ENCODE data around the gene CASP5. TPM values are rescaled to one million over a fixed set of nuclear protein-coding genes. Genes with fewer than 3 reads are reported as not detected.

The CASP5 gene
- total RNA-seq, 1 donor from 2014 or later = not detected

DNA sequence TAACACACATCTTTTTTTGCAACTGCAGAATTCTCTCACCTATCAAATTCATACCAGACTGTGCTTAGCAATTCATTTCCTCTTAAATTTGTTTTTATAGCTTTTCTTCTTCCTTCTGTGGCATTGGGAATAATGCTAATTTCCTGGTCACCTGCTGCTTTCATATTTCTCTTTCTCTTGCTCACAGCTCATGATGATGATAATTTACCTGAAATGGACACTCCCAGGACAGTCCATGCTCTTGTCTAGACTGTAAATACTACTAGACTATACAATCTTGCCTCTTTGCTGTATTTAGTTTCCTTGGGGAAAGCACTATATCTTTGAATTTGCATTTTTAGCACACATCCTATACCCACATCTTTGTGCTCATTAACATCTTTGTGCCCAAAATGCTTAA, 15.5 kb downstream of the CASP5 start:
- H3K9ac ChIP-seq = no peak overlapping the region

DNA sequence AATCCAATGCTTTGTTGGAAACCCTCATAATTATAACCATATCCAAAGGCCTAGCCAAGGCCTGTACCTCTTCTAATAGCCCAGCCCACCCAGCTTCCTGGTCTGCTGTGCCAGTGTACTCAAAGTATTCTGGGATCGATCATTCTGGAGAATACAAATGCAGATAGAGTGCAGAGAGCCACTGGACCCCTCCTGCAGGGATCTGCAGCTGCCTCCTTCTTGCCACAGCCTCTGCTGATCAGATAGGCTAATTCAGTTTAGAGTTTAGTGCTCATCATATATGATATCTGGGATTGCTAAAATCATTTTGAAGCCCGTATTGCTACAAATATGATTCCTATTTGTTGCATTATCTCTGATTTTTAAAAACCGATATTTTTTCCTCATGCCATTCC, 17.5 kb downstream of the CASP5 start:
- Histone ChIP-seq H3K27me3 (no peaks in the 10 kb centered on the region), H3F3A (ENCODE audit: low read depth) (no peaks in the 10 kb centered on the region), H3K4me3 (no peak overlapping the region), H3K4me2 (no peak overlapping the region), H3K4me1 (no peaks in the 10 kb centered on the region), H4K20me1 (ENCODE audit: low read depth) (no peaks in the 10 kb centered on the region), H3K36me3 (no peaks in the 10 kb centered on the region), H2AFZ (replicated peaks) (no peak overlapping the region), H3K9ac (no peak overlapping the region), H3K9me3 (ENCODE audit: low read depth) (no peaks in the 10 kb centered on the region), H3K27ac (no peak overlapping the region), H3K79me2 (ENCODE audit: low read depth) (no peaks in the 10 kb centered on the region)
- Mint-ChIP-seq H3K9me3 (no peaks in the 10 kb centered on the region), H3K36me3 (no peaks in the 10 kb centered on the region), H3K27me3 (ENCODE audit: insufficient read depth, low read depth) (no peaks in the 10 kb centered on the region), H3K4me1 (no peaks in the 10 kb centered on the region), H3K4me3 (no peak overlapping the region), H3K27ac (no peak overlapping the region)
- TF ChIP-seq, protein P1, sequence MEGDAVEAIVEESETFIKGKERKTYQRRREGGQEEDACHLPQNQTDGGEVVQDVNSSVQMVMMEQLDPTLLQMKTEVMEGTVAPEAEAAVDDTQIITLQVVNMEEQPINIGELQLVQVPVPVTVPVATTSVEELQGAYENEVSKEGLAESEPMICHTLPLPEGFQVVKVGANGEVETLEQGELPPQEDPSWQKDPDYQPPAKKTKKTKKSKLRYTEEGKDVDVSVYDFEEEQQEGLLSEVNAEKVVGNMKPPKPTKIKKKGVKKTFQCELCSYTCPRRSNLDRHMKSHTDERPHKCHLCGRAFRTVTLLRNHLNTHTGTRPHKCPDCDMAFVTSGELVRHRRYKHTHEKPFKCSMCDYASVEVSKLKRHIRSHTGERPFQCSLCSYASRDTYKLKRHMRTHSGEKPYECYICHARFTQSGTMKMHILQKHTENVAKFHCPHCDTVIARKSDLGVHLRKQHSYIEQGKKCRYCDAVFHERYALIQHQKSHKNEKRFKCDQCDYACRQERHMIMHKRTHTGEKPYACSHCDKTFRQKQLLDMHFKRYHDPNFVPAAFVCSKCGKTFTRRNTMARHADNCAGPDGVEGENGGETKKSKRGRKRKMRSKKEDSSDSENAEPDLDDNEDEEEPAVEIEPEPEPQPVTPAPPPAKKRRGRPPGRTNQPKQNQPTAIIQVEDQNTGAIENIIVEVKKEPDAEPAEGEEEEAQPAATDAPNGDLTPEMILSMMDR (IDR thresholded peaks at IDR 0.05) = no peak
- no peak for TF ChIP-seq EZH2phosphoT487 (IDR thresholded peaks at IDR 0.05)
- TF ChIP-seq EZH2 (IDR thresholded peaks at IDR 0.05) = no peak
- DNase-seq (ENCODE audit: low spot score) = no peak

More for the DNA sequence above, 15.5 kb downstream of the CASP5 start:
- TF ChIP-seq, protein P1 (IDR thresholded peaks at IDR 0.05) = no peak
- no peak for TF ChIP-seq EZH2phosphoT487 (IDR thresholded peaks at IDR 0.05)
- TF ChIP-seq EZH2 (IDR thresholded peaks at IDR 0.05) = no peak
- Histone ChIP-seq H3K4me2 (no peak overlapping the region), H3K36me3 (no peaks in the 10 kb centered on the region), H3F3A (ENCODE audit: low read depth) (no peaks in the 10 kb centered on the region), H2AFZ (replicated peaks) (no peak overlapping the region), H3K4me1 (peaks cover 4% of the 10 kb centered on the region), H4K20me1 (ENCODE audit: low read depth) (no peaks in the 10 kb centered on the region), H3K9me3 (ENCODE audit: low read depth) (no peaks in the 10 kb centered on the region), H3K79me2 (ENCODE audit: low read depth) (no peaks in the 10 kb centered on the region), H3K27me3 (no peaks in the 10 kb centered on the region), H3K27ac (no peak overlapping the region), H3K4me3 (no peak overlapping the region)
- H3K27me3 Mint-ChIP-seq (ENCODE audit: insufficient read depth, low read depth) = no peaks in the 10 kb centered on the region
- no peaks in the 10 kb centered on the region for H3K4me1 Mint-ChIP-seq
- no peak overlapping the region for H3K4me3 Mint-ChIP-seq
- no peak overlapping the region for H3K27ac Mint-ChIP-seq
- DNase-seq (ENCODE audit: low spot score) = no peak
- no peaks in the 10 kb centered on the region for H3K9me3 Mint-ChIP-seq
- no peaks in the 10 kb centered on the region for H3K36me3 Mint-ChIP-seq

DNA sequence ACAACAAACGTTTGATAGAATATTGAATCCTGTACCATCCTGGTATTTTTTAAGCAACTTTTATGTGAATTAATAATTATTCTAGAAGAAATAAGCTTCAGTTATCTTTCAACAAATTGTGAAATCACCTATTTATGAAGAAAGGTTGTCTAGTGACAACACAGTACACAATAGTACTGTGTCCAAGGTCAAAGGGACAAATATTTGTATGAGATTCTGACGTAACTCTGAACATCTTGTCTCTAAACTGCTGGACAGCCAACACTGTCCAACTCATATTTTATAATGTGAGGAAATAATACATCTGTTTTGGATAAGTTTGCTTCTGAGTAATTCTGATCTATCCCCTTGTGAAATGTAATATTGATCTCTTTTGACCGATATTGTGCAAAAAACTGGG, 18.9 kb downstream of the CASP5 start:
- no peaks in the 10 kb centered on the region for H3K36me3 Mint-ChIP-seq
- Histone ChIP-seq H2AFZ (replicated peaks) (no peak overlapping the region), H3K9ac (no peak overlapping the region), H3F3A (ENCODE audit: low read depth) (no peaks in the 10 kb centered on the region), H3K4me2 (no peak overlapping the region), H3K36me3 (no peaks in the 10 kb centered on the region), H3K27ac (no peak overlapping the region), H4K20me1 (ENCODE audit: low read depth) (no peaks in the 10 kb centered on the region), H3K4me1 (no peaks in the 10 kb centered on the region), H3K27me3 (no peaks in the 10 kb centered on the region), H3K79me2 (ENCODE audit: low read depth) (no peaks in the 10 kb centered on the region), H3K9me3 (ENCODE audit: low read depth) (no peaks in the 10 kb centered on the region), H3K4me3 (no peak overlapping the region)
- no peak for DNase-seq (ENCODE audit: low spot score)
- H3K4me1 Mint-ChIP-seq = no peaks in the 10 kb centered on the region
- TF ChIP-seq EZH2 (IDR thresholded peaks at IDR 0.05) = no peak
- TF ChIP-seq EZH2phosphoT487 (IDR thresholded peaks at IDR 0.05) = no peak
- TF ChIP-seq, protein P1 (IDR thresholded peaks at IDR 0.05) = no peak
- H3K4me3 Mint-ChIP-seq = no peak overlapping the region
- H3K27me3 Mint-ChIP-seq (ENCODE audit: insufficient read depth, low read depth) = no peaks in the 10 kb centered on the region
- H3K9me3 Mint-ChIP-seq = no peaks in the 10 kb centered on the region
- no peak overlapping the region for H3K27ac Mint-ChIP-seq
